ENCODE measurements around the gene USP36.

Gene USP36

DNA sequence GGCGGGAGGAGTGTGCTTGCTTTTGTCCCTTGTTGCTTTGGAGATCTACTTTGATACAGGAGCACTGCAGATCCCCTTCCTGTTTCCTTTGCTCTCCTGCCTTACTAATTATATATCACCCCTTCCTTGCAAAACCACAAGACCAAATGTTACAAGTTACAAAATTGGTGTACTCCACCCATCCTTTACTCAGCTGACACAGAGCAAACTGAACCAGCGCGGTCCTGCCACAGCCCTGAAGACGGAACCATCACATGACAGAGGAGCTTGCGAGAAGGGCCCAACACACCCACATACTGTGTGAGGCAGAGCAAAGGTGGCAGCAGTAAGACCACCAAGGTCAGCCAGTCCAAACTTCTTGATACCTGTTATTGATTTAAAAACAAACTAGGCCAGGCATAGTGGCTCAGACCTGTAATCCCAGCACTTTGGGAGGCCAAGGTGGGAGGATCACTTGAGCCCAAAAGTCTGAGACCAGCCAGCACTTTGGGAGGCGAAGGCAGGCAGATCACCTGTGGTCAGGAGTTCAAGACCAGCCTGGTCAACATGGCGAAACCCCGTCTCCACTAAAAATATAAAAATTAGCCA, 91.8 kb downstream of the USP36 start:
- TF ChIP-seq, protein P1, sequence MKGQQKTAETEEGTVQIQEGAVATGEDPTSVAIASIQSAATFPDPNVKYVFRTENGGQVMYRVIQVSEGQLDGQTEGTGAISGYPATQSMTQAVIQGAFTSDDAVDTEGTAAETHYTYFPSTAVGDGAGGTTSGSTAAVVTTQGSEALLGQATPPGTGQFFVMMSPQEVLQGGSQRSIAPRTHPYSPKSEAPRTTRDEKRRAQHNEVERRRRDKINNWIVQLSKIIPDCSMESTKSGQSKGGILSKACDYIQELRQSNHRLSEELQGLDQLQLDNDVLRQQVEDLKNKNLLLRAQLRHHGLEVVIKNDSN (IDR thresholded peaks at IDR 0.05): no peak
- no peak for TF ChIP-seq NFIC (IDR thresholded peaks at IDR 0.05)
- TF ChIP-seq TEAD4 (IDR thresholded peaks at IDR 0.05): no peak
- no peak for TF ChIP-seq TCF12 (IDR thresholded peaks at IDR 0.05; ENCODE audit: low read depth)
- no peak for TF ChIP-seq FOXM1 (IDR thresholded peaks at IDR 0.05; ENCODE audit: borderline replicate concordance, low read depth)
- no peak for TF ChIP-seq EGR1 (IDR thresholded peaks at IDR 0.05)
- no peak for TF ChIP-seq ZBTB7A (IDR thresholded peaks at IDR 0.05; ENCODE audit: low read depth)
- TF ChIP-seq YY1 (IDR thresholded peaks at IDR 0.05; ENCODE audit: low read depth): no peak
- TF ChIP-seq CREB1 (IDR thresholded peaks at IDR 0.05; ENCODE audit: low read depth): no peak

DNA sequence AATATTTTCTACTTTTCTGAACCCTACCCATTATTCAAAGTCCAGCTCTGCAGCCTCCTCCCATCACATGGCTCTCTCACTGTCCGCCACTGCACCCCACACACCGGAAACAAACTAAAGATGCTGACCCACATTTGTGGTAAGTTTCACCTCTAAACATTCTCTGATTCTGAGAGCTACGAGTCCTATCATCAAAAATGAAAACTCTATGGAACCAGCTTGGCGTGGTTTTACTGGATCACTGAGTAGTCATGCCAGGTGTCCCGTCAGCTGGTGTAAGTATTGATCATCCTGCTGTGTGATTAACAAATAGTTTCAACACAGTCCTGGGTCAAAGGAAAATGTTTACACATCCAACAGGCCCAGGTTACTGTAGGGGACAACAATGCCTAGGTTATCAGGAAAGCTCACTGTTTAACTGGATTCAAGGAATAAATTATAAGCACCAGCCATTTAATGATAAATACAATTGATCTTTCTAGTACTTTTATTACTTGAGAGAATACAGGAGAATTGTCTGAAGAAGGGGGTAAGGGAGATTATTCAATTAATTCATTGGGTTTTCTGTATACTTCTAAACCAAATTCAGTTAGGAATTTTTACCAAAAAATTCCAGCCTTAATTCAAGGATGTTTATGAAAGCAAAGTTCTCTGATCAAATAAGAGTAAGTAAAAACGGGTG, 92.4 kb downstream of the USP36 start:
- TF ChIP-seq TAF1 (IDR thresholded peaks at IDR 0.05; ENCODE audit: low read depth) (no peak), TCF12 (IDR thresholded peaks at IDR 0.05; ENCODE audit: low read depth) (no peak), YY1 (IDR thresholded peaks at IDR 0.05; ENCODE audit: low read depth) (no peak), RAD21 (IDR thresholded peaks at IDR 0.05; ENCODE audit: low read depth) (no peak), CREB1 (IDR thresholded peaks at IDR 0.05; ENCODE audit: low read depth) (no peak), NFIC (IDR thresholded peaks at IDR 0.05) (no peak), EP300 (IDR thresholded peaks at IDR 0.05; ENCODE audit: borderline replicate concordance) (no peak), FOXM1 (IDR thresholded peaks at IDR 0.05; ENCODE audit: borderline replicate concordance, low read depth) (no peak), EGR1 (IDR thresholded peaks at IDR 0.05) (no peak), CEBPB (IDR thresholded peaks at IDR 0.05) (no peak), ZBTB7A (IDR thresholded peaks at IDR 0.05; ENCODE audit: low read depth) (no peak)
- TF ChIP-seq, protein P1 (IDR thresholded peaks at IDR 0.05): no peak
- TF ChIP-seq, protein P2, sequence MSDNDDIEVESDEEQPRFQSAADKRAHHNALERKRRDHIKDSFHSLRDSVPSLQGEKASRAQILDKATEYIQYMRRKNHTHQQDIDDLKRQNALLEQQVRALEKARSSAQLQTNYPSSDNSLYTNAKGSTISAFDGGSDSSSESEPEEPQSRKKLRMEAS (IDR thresholded peaks at IDR 0.05): no peak
- TF ChIP-seq, protein P3, sequence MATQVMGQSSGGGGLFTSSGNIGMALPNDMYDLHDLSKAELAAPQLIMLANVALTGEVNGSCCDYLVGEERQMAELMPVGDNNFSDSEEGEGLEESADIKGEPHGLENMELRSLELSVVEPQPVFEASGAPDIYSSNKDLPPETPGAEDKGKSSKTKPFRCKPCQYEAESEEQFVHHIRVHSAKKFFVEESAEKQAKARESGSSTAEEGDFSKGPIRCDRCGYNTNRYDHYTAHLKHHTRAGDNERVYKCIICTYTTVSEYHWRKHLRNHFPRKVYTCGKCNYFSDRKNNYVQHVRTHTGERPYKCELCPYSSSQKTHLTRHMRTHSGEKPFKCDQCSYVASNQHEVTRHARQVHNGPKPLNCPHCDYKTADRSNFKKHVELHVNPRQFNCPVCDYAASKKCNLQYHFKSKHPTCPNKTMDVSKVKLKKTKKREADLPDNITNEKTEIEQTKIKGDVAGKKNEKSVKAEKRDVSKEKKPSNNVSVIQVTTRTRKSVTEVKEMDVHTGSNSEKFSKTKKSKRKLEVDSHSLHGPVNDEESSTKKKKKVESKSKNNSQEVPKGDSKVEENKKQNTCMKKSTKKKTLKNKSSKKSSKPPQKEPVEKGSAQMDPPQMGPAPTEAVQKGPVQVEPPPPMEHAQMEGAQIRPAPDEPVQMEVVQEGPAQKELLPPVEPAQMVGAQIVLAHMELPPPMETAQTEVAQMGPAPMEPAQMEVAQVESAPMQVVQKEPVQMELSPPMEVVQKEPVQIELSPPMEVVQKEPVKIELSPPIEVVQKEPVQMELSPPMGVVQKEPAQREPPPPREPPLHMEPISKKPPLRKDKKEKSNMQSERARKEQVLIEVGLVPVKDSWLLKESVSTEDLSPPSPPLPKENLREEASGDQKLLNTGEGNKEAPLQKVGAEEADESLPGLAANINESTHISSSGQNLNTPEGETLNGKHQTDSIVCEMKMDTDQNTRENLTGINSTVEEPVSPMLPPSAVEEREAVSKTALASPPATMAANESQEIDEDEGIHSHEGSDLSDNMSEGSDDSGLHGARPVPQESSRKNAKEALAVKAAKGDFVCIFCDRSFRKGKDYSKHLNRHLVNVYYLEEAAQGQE (IDR thresholded peaks at IDR 0.05; ENCODE audit: low read depth): no peak

GRCh38 chr17:78747488-78747887, 93.1 kb downstream of the USP36 start:
- TF ChIP-seq CEBPB (IDR thresholded peaks at IDR 0.05): no peak
- TF ChIP-seq, protein P3 (IDR thresholded peaks at IDR 0.05; ENCODE audit: low read depth): no peak
- TF ChIP-seq ZBTB7A (IDR thresholded peaks at IDR 0.05; ENCODE audit: low read depth): no peak
- no peak for TF ChIP-seq FOXM1 (IDR thresholded peaks at IDR 0.05; ENCODE audit: borderline replicate concordance, low read depth)
- TF ChIP-seq NFIC (IDR thresholded peaks at IDR 0.05): no peak
- TF ChIP-seq, protein P2 (IDR thresholded peaks at IDR 0.05): no peak
- TF ChIP-seq EGR1 (IDR thresholded peaks at IDR 0.05): no peak
- no peak for TF ChIP-seq TEAD4 (IDR thresholded peaks at IDR 0.05)
- TF ChIP-seq CREB1 (IDR thresholded peaks at IDR 0.05; ENCODE audit: low read depth): no peak
- TF ChIP-seq RAD21 (IDR thresholded peaks at IDR 0.05; ENCODE audit: low read depth): no peak
- TF ChIP-seq, protein P1 (IDR thresholded peaks at IDR 0.05): no peak
- no peak for TF ChIP-seq EP300 (IDR thresholded peaks at IDR 0.05; ENCODE audit: borderline replicate concordance)
- no peak for TF ChIP-seq TCF12 (IDR thresholded peaks at IDR 0.05; ENCODE audit: low read depth)
- TF ChIP-seq YY1 (IDR thresholded peaks at IDR 0.05; ENCODE audit: low read depth): no peak
- no peak for TF ChIP-seq TAF1 (IDR thresholded peaks at IDR 0.05; ENCODE audit: low read depth)

DNA sequence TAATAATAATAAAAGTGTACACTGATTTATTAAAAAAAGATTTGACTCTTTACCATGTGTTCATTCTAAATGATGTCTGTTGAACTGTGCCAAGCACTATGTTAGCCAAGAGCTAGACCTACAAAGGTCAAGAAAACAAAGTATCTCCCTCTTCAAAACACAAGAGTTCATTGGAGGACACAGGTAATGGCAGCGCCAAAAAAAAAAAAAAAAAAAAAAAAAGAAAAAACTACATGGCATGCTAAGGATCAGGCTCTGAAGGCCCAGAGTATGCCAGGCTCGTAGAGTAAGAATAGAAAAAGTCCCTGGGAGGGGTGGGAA, 93.7 kb downstream of the USP36 start:
- TF ChIP-seq CREB1 (IDR thresholded peaks at IDR 0.05; ENCODE audit: low read depth) (no peak), YY1 (IDR thresholded peaks at IDR 0.05; ENCODE audit: low read depth) (no peak), EP300 (IDR thresholded peaks at IDR 0.05; ENCODE audit: borderline replicate concordance) (no peak), RAD21 (IDR thresholded peaks at IDR 0.05; ENCODE audit: low read depth) (no peak)
- TF ChIP-seq, protein P2 (IDR thresholded peaks at IDR 0.05): no peak

All from Ishikawa (cell line).